Neural progenitor cell (in vitro differentiated cells): ENCODE results near the gene SFMBT2.

Source experiments
- EZH2 ChIP-seq: fragments of 200-600 bp; sonication (generic); IDR thresholded peaks from 2 replicates; pipeline ENCODE4 v1.6.1; 2017; ENCODE audit warnings: antibody characterized with exemption, mild to moderate bottlenecking, moderate library complexity
- EZH2phosphoT487 ChIP-seq: fragments of 200-600 bp; sonication (generic); IDR thresholded peaks from 2 replicates; pipeline ENCODE4 v1.6.1; 2017; ENCODE audit warnings: antibody characterized with exemption

- no peak for TF ChIP-seq EZH2
- TF ChIP-seq EZH2phosphoT487: no peak
Measured at GRCh38 chr10:7432884-7433726, 22.3 kb upstream of the SFMBT2 start.
